Heart left ventricle (tissue), 13 donors: ENCODE data around the gene IFT122.

ENCODE experiments used
- POLR2A ChIP-seq, 2 donors: fragments of 450-650 bp; IDR thresholded peaks; one replicate each; pipeline ENCODE4 v1.6.1; 2017; ENCODE audit warnings: antibody characterized with exemption in 2 of 2, mild to moderate bottlenecking in 2 of 2, moderate library complexity in 2 of 2
- TF ChIP-seq, protein P1 (sequence below), 12 donors: fragments of 200-600 bp; sonication (generic) in 4 of 12; IDR thresholded peaks; one replicate each; pipeline versions ENCODE4 v1.5.0 to v1.8.0; 2018 to 2022; ENCODE audit warnings: antibody characterized with exemption in 12 of 12, mild to moderate bottlenecking in 5 of 12
- donor health status: ischemic (EF 13 %, LVEDD 7.1; RV severe dilation, severe dysfunction).
- donor health status: DM: no; HTN: yes; CAD: no.
- donor health status: DM: no; HTN: no; CAD: no.
- donor health status: ischemic (EF 25% LVEDD 6.9; RV normal size, moderate dysfunction).
- donor health status: ischemic (EF 25% LVEDD 5.7; RV mildly dilated, moderate dysfunction).
- donor health status: ischemic (EF 35%, LVEDD 5.7; RV mildly dilated, moderate dysfunction).
- donor health status: nonischemic (EF 11% LVEDD 7.7; RV severe dilation, severe dysfunction).
- donor health status: DM: yes; HTN: yes; CAD: no.
- donor health status: PGD.
- donor health status: ischemic (EF 29% LVEDD 5.4; RV normal size, mild dysfunction).
- donor health status: nonischemic (EF 23%, LVEDD 6.1; RV moderate dilation, normal function).

DNA sequence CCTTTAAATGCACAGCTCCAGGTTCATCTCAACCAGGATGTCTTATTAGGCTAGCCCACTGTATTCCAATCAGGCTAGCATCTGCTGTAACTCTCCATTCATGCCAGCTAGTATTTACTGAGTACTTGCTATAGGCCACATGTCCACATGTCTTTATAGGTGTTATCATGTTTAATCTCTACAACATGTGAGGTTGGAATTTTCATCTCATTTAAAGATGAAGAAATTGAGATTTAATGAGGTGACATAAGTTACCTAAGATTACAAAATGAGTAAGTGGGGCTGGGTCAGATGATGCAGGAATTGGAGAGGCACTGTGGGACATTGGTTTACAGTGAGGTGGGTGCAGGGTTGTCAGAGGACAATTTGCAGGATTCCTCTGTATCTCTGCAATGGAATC is 2.9 kb downstream of the IFT122 start:
- TF ChIP-seq, protein P1, sequence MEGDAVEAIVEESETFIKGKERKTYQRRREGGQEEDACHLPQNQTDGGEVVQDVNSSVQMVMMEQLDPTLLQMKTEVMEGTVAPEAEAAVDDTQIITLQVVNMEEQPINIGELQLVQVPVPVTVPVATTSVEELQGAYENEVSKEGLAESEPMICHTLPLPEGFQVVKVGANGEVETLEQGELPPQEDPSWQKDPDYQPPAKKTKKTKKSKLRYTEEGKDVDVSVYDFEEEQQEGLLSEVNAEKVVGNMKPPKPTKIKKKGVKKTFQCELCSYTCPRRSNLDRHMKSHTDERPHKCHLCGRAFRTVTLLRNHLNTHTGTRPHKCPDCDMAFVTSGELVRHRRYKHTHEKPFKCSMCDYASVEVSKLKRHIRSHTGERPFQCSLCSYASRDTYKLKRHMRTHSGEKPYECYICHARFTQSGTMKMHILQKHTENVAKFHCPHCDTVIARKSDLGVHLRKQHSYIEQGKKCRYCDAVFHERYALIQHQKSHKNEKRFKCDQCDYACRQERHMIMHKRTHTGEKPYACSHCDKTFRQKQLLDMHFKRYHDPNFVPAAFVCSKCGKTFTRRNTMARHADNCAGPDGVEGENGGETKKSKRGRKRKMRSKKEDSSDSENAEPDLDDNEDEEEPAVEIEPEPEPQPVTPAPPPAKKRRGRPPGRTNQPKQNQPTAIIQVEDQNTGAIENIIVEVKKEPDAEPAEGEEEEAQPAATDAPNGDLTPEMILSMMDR (IDR thresholded peaks at IDR 0.05), result no peak
- TF ChIP-seq POLR2A (IDR thresholded peaks at IDR 0.05), result no peak
